Right lobe of liver (tissue), 6 donors: ENCODE results near the gene ZNF573. TPM values are rescaled to one million over a fixed set of nuclear protein-coding genes. Genes with fewer than 3 reads are reported as not detected.
"Not testable (repeated sequence)": the region's sequence is repeated elsewhere in the genome, so short reads cannot be mapped to it uniquely, and the experiment has no call there.

Experiments used
- ATAC-seq, 4 donors: fragments of 200-7000 bp; cut with Tn5 transposase; one replicate each; pipeline ENCODE4 v1.9.1; 2020; ENCODE audit warnings: mild to moderate bottlenecking in 4 of 4, moderate library complexity in 4 of 4
- DNase-seq, 3 donors: peaks; one replicate each; pipeline ENCODE4 v3.0.0-alpha.2; 2020
- H3K27ac ChIP-seq, 3 donors: fragments of 200-600 bp; one replicate each; pipeline ENCODE4 v1.8.0; 2022
- H3K27me3 ChIP-seq, 2 donors: fragments of 200-600 bp; one replicate each; pipeline ENCODE4 v1.8.0; 2022
- H3K36me3 ChIP-seq, 4 donors: fragments of 200-600 bp; sonication (generic) in 1 of 4; one replicate each; pipeline versions ENCODE4 v1.5.1 to v1.8.0; 2017 to 2022; ENCODE audit warnings: control low read depth in 1 of 4
- H3K4me1 ChIP-seq, 4 donors: fragments of 200-600 bp; sonication (generic) in 1 of 4; one replicate each; pipeline versions ENCODE4 v1.5.1 to v1.8.0; 2017 to 2022; ENCODE audit warnings: control low read depth in 1 of 4
- H3K4me3 ChIP-seq, 3 donors: fragments of 200-600 bp; one replicate each; pipeline ENCODE4 v1.8.0; 2022
- H3K9me3 ChIP-seq, 4 donors: fragments of 200-600 bp; sonication (generic) in 1 of 4; one replicate each; pipeline versions ENCODE4 v1.5.1 to v1.8.0; 2017 to 2022; ENCODE audit warnings: control low read depth in 1 of 4
- POLR2A ChIP-seq: fragments of 450-650 bp; IDR thresholded peaks from one replicate; pipeline ENCODE4 v1.6.1; 2017; ENCODE audit warnings: antibody characterized with exemption, mild to moderate bottlenecking
- WGBS: methylation state at CpG from one replicate; pipeline ENCODE4 v1.1.6; 2018; ENCODE audit warnings: low coverage, low lambda C conversion rate; ENCODE audit not compliant: insufficient coverage; ENCODE audit errors: missing lambda C conversion rate; 5-methylcytosine and 5-hydroxymethylcytosine counted together
- intact Hi-C, 2 donors: fragments of 100-400 bp; cut with DNase I; formaldehyde crosslinking; loops; one replicate each; pipeline versions ENCODE4 v1.11.2 to v1.14.1; 2022
- total RNA-seq, 6 experiments: library from RNA; depleted of rRNA in 2 of 6; stranded (reverse); fragments of >200 nt in 2 of 6; fragmentation: NEBNext Ultra II Directional in 3 of 6; extraction: Animal tissue kit (Norgen Biotek cat#: 25700) in 3 of 6; gene quantifications; one replicate each; pipeline versions ENCODE4 v1.1.0 to v1.2.4, GENCODE V29; 2016 to 2023
- TF ChIP-seq, protein P1 (sequence below), 4 donors: fragments of 200-600 bp in 3 of 4; fragments of 450-650 bp in 1 of 4; IDR thresholded peaks; one replicate each; pipeline versions ENCODE4 v1.5.1 to v1.8.0; 2016 to 2022; ENCODE audit warnings: antibody characterized with exemption in 4 of 4, mild to moderate bottlenecking in 2 of 4
- donor health status: DM: no; HTN: yes; CAD: no.
- donor health status: DM: no; HTN: no; CAD: no.
- donor health status: DM: no; HTN: no; CAD: no.
- donor health status: DM: no; HTN: yes; CAD: no.
- donor health status: DM: no; HTN: yes; CAD: no.

ZNF573 gene
- total RNA-seq, 6 experiments from 2014 or later = 1.9 to 7.1 (median 3.3) TPM

DNA sequence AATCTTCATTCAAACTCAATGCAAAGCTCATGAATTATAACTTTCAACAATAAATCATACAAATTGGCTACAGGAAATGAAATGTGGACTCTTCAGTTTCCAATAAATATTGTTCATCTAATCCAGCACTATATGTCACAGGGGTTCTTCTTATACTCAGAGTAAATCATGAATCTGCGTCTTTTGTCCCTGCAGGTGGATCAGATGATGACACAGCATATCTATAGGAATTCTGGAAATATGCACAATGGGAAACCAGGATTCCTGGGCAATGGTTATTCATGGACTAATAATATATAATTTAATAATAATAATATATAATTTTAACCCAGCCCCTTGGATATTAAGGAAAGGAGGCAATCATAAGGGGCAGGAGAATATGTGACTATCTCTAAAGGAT is 8.4 kb downstream of the ZNF573 start:
- 86% methylated on average over 1 of the region's 1 CpG for WGBS

DNA sequence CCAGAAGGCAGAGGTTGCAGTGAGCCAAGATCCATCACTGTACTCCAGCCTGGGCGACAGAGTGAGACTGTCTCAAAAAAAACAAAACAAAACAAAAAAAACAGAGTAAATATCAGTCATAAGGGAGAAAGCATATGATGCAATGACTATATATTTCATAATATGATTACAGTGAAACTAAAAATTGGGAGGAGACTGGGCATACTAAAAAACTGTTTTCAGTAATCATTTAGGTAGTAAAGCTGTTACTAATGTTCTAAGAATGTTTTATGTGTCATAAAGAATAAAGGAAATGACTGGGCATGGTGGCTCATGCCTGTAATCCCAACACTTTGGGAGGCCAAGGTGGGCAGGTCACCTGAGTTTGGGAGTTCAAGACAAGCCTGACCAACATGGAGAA is 15.9 kb downstream of the ZNF573 start:
- Histone ChIP-seq H3K36me3 (peaks cover 0 to 18% (median 7%) of the 10 kb centered on the region in 4 donors), H3K4me3 (no peak overlapping the region), H3K9me3 (no peaks in the 10 kb centered on the region), H3K4me1 (no peaks in the 10 kb centered on the region), H3K27me3 (no peaks in the 10 kb centered on the region), H3K27ac (no peak overlapping the region)
- WGBS = 87% methylated on average over 1 of the region's 1 CpG
- TF ChIP-seq, protein P1, sequence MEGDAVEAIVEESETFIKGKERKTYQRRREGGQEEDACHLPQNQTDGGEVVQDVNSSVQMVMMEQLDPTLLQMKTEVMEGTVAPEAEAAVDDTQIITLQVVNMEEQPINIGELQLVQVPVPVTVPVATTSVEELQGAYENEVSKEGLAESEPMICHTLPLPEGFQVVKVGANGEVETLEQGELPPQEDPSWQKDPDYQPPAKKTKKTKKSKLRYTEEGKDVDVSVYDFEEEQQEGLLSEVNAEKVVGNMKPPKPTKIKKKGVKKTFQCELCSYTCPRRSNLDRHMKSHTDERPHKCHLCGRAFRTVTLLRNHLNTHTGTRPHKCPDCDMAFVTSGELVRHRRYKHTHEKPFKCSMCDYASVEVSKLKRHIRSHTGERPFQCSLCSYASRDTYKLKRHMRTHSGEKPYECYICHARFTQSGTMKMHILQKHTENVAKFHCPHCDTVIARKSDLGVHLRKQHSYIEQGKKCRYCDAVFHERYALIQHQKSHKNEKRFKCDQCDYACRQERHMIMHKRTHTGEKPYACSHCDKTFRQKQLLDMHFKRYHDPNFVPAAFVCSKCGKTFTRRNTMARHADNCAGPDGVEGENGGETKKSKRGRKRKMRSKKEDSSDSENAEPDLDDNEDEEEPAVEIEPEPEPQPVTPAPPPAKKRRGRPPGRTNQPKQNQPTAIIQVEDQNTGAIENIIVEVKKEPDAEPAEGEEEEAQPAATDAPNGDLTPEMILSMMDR (IDR thresholded peaks at IDR 0.05) = no peak
- no peak for TF ChIP-seq POLR2A
- ATAC-seq = no peak
- DNase-seq = no peak
- intact Hi-C loops = no loop called here

More for the DNA sequence above, 8.4 kb downstream of the ZNF573 start:
- no peaks in the 10 kb centered on the region for H3K9me3 ChIP-seq
- no peak for ATAC-seq
- H3K4me3 ChIP-seq = no peak overlapping the region
- H3K4me1 ChIP-seq = no peaks in the 10 kb centered on the region
- intact Hi-C loops = no loop called here
- TF ChIP-seq, protein P1 (IDR thresholded peaks at IDR 0.05) = no peak
- TF ChIP-seq POLR2A = no peak
- no peak for DNase-seq
- no peaks in the 10 kb centered on the region for H3K27me3 ChIP-seq
- no peak overlapping the region for H3K27ac ChIP-seq
- H3K36me3 ChIP-seq = peaks cover 0 to 29% (median 10%) of the 10 kb centered on the region in 4 donors

DNA sequence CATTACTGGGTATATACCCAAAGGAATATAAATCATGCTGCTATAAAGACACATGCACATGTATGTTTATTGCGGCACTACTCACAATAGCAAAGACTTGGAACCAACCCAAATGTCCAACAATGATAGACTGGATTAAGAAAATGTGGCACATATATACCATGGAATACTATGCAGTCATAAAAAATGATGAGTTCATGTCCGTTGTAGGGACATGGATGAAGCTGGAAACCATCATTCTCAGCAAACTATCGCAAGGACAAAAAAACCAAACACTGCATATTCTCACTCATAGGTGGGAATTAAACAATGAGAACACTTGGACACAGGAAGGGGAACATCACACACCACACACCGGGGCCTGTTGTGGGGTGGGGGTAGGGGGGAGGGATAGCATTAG is 21.7 kb downstream of the ZNF573 start:
- H3K36me3 ChIP-seq, DNase-seq, H3K9me3 ChIP-seq, H3K27me3 ChIP-seq, intact Hi-C loops, H3K27ac ChIP-seq, H3K4me3 ChIP-seq, ATAC-seq, H3K4me1 ChIP-seq: not testable (repeated sequence)
- 80% methylated on average over 3 of the region's 4 CpGs for WGBS

DNA sequence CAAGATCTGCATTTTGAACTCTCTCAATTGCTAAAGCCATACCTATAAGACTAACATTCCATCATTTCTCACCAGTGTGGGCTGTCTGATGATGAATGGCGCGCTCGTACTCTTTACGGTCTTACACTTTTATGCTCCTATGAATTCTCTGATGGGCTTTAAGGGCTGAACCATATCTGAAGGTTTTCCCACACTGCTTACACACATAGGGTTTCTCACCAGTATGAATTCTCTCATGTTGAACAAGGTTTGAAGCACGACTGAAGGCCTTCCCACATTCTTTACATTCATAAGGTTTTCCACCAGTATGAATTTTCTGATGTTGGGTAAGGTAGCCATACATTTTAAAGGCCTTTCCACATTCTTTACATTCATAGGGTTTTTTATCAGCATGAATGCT is 41.0 kb downstream of the ZNF573 start:
- H3K27ac ChIP-seq = no peak overlapping the region
- WGBS = 78% methylated on average over 5 of the region's 5 CpGs
- intact Hi-C loops = no loop called here

DNA sequence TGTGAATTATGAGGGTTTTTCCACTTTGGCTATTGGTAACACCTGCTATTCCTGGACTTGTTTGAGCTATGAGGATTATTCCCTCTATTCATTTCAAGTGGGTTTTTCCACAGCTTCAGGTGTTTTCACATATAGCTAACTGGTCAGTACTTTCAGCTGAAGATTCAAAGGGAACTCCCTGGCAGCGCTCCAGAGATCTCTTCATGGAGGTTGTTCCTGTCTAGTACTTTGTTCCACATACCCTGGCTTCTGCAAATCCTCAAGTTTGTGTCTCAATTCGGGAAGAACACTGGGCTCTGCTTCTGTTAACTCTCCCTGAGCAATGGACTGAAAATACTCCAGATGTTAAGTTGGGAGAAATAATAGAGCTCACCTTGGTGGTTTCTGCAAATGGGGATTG is 54.2 kb downstream of the ZNF573 start:
- Histone ChIP-seq H3K36me3 (no peaks in the 10 kb centered on the region), H3K4me1 (no peaks in the 10 kb centered on the region), H3K4me3 (no peak overlapping the region), H3K27ac (no peak overlapping the region), H3K27me3 (no peaks in the 10 kb centered on the region), H3K9me3 (peaks cover 0 to 8% (median 2%) of the 10 kb centered on the region in 4 donors)
- no peak for ATAC-seq
- TF ChIP-seq, protein P1 (IDR thresholded peaks at IDR 0.05) = no peak
- TF ChIP-seq POLR2A = no peak
- DNase-seq = no peak
- 90% methylated on average over 2 of the region's 2 CpGs for WGBS
- intact Hi-C loops = no loop called here

More for the DNA sequence above, 41.0 kb downstream of the ZNF573 start:
- H3K9me3 ChIP-seq = peaks cover 0 to 39% (median 16%) of the 10 kb centered on the region in 4 donors
- peaks cover 0 to 21% (median 9%) of the 10 kb centered on the region in 4 donors for H3K36me3 ChIP-seq
- no peaks in the 10 kb centered on the region for H3K27me3 ChIP-seq
- DNase-seq (no peak), ATAC-seq (no peak)
- TF ChIP-seq, protein P1 (IDR thresholded peaks at IDR 0.05) = no peak
- TF ChIP-seq POLR2A = no peak
- H3K4me3 ChIP-seq = no peak overlapping the region
- no peaks in the 10 kb centered on the region for H3K4me1 ChIP-seq
